Transverse colon (tissue), 4 donors: ENCODE results near the gene PEX14. TPM values are rescaled to one million over a fixed set of nuclear protein-coding genes. Genes with fewer than 3 reads are reported as not detected.
A peak's percentile ranks its signal among the peaks of the same experiment; 100 is the strongest.

Source experiments
- DNase-seq: peaks from one replicate; pipeline ENCODE4 v3.0.0-alpha.2; 2019
- H3K27ac ChIP-seq, 4 donors: fragments of 200-600 bp; sonication (generic); 2 replicates each; pipeline ENCODE4 v1.5.1; 2016 to 2018; ENCODE audit warnings: inconsistent platforms in 4 of 4
- H3K27me3 ChIP-seq: fragments of 200-600 bp; sonication (generic); 2 replicates; pipeline ENCODE4 v1.5.1; 2017; ENCODE audit warnings: inconsistent platforms
- H3K36me3 ChIP-seq, 4 donors: fragments of 200-600 bp; sonication (generic); 2 replicates each; pipeline ENCODE4 v1.5.1; 2017 to 2019; ENCODE audit warnings: inconsistent platforms in 4 of 4
- H3K4me1 ChIP-seq, 4 donors: fragments of 200-600 bp; sonication (generic); 2 replicates each; pipeline ENCODE4 v1.5.1; 2017 to 2020; ENCODE audit warnings: inconsistent platforms in 4 of 4
- H3K4me3 ChIP-seq, 4 donors: fragments of 200-600 bp; sonication (generic); 1 replicate in 1 of 4; 2 replicates in 3 of 4; pipeline versions ENCODE4 v1.5.1 to v1.6.1; 2017 to 2019; ENCODE audit warnings: inconsistent platforms in 4 of 4
- H3K9me3 ChIP-seq, 2 donors: fragments of 200-600 bp; sonication (generic); 2 replicates each; pipeline ENCODE4 v1.5.1; 2017 to 2019; ENCODE audit warnings: inconsistent platforms in 2 of 2
- CTCF ChIP-seq, 5 experiments: fragments of 200-600 bp in 3 of 5; fragments of 450-650 bp in 2 of 5; sonication (generic) in 3 of 5; IDR thresholded peaks; 1 replicate in 2 of 5; 2 replicates in 3 of 5; pipeline ENCODE4 v1.5.1; 2016 to 2017; ENCODE audit warnings: antibody characterized with exemption in 5 of 5, inconsistent platforms in 3 of 5, mild to moderate bottlenecking in 2 of 5, moderate library complexity in 1 of 5
- EP300 ChIP-seq: sonication (generic); formaldehyde crosslinking; IDR thresholded peaks from one replicate; pipeline ENCODE4 v1.6.1; 2017; ENCODE audit warnings: antibody characterized with exemption, low read depth
- POLR2A ChIP-seq: fragments of 450-650 bp; IDR thresholded peaks from one replicate; pipeline ENCODE4 v1.6.1; 2016; ENCODE audit warnings: antibody characterized with exemption, mild to moderate bottlenecking, moderate library complexity
- POLR2AphosphoS5 ChIP-seq, 3 donors: sonication (generic); formaldehyde crosslinking; IDR thresholded peaks; one replicate each; pipeline ENCODE4 v1.6.1; 2016; ENCODE audit warnings: antibody characterized with exemption in 3 of 3
- WGBS, 2 donors: methylation state at CpG; one replicate each; pipeline ENCODE4 v1.1.5; 2018; ENCODE audit warnings: low coverage in 1 of 2; 5-methylcytosine and 5-hydroxymethylcytosine counted together
- in situ Hi-C, 4 donors: fragments of 200-750 bp; cut with MboI; loops; one replicate each; pipeline versions ENCODE4 v1.15.0 to v1.15.1; 2017; ENCODE audit warnings: low sequenced_read_pairs in 3 of 4, low pct_ligation_motif_present in 1 of 4, low pct_unique_long_range_greater_than_20kb in 1 of 4
- intact Hi-C: fragments of 100-400 bp; cut with DNase I; formaldehyde crosslinking; loops from one replicate; pipeline ENCODE4 v1.15.1; 2023; ENCODE audit warnings: low total_unique reads
- total RNA-seq, 4 donors: library from RNA; depleted of rRNA; stranded (reverse); fragments of >200 nt; gene quantifications; one replicate each; pipeline ENCODE4 v1.1.0, GENCODE V29; 2016

The PEX14 gene
- total RNA-seq, 4 donors from 2014 or later = 2.4 to 16.5 (median 12.6) TPM

GRCh38 chr1:10429868-10430215 is 44.9 kb upstream of the PEX14 start:
- 12 to 27% methylated on average over 3 to 16 of the region's 16 CpGs for WGBS, 2 donors
- Histone ChIP-seq H3K4me3 (peak overlapping the region; percentile 8 to 85 (median 68)), H3K36me3 (no peaks in the 10 kb centered on the region), H3K4me1 (peaks cover 0 to 19% (median 14%) of the 10 kb centered on the region in 4 donors), H3K9me3 (no peaks in the 10 kb centered on the region), H3K27me3 (no peaks in the 10 kb centered on the region), H3K27ac (peak overlapping the region; percentile 78 to 85 (median 82))
- TF ChIP-seq CTCF (IDR thresholded peaks at IDR 0.05) = no peak
- DNase-seq = peak; percentile 24
- intact Hi-C loops = loop anchor here (2.0 to 5.0 kb wide), 2 partner anchors 53 to 65 kb away; no protein-coding TSS in a partner anchor
- in situ Hi-C loops = loop anchor here in 1 of 4 donors (10.0 kb wide), 2 partner anchors 55 to 65 kb away; no protein-coding TSS in a partner anchor

GRCh38 chr1:10430216-10431069 is 44.3 kb upstream of the PEX14 start, which contains the start of gene CENPS:
CENPS (plus strand) TSS chr1:10430433; CDS start chr1:10430518, 85 bp downstream.
- H3K36me3 ChIP-seq = no peaks in the 10 kb centered on the region
- H3K27me3 ChIP-seq = no peaks in the 10 kb centered on the region
- 1% methylated on average over 93 of the region's 95 CpGs; no CpG with 5 or more reads in 1 of the 2 donors for WGBS, 2 donors
- in situ Hi-C loops = loop anchor here in 1 of 4 donors (10.0 kb wide), 1 partner anchor 64 kb away; no protein-coding TSS in a partner anchor
- H3K27ac ChIP-seq = peak within 1 kb of the TSS; percentile 78 to 85 (median 82)
- peaks cover 0 to 19% (median 14%) of the 10 kb centered on the region in 4 donors for H3K4me1 ChIP-seq
- DNase-seq = peak; percentile 95
- intact Hi-C loops = loop anchor here (2.0 kb wide), 1 partner anchor 64 kb away; no protein-coding TSS in a partner anchor
- TF ChIP-seq CTCF (IDR thresholded peaks at IDR 0.05) (peak; percentile 94 to 99 (median 98)), POLR2AphosphoS5 (IDR thresholded peaks at IDR 0.05) (peak; percentile 9 to 43 (median 23)), POLR2A (peak; percentile 37), EP300 (no peak)
- no peaks in the 10 kb centered on the region for H3K9me3 ChIP-seq
- H3K4me3 ChIP-seq = peak within 1 kb of the TSS; percentile 52 to 85 (median 68)

GRCh38 chr1:10431070-10431730 is 43.5 kb upstream of the PEX14 start:
- no peak for TF ChIP-seq POLR2AphosphoS5 (IDR thresholded peaks at IDR 0.05)
- TF ChIP-seq EP300 = no peak
- TF ChIP-seq CTCF (IDR thresholded peaks at IDR 0.05) = no peak
- no peak for TF ChIP-seq POLR2A
- peaks cover 0 to 19% (median 14%) of the 10 kb centered on the region in 4 donors for H3K4me1 ChIP-seq
- intact Hi-C loops (loop anchor here (2.0 kb wide), 1 partner anchor 64 kb away; no protein-coding TSS in a partner anchor), in situ Hi-C loops (loop anchor here in 1 of 4 donors (10.0 kb wide), 1 partner anchor 64 kb away; no protein-coding TSS in a partner anchor)
- no peaks in the 10 kb centered on the region for H3K36me3 ChIP-seq
- 19% methylated on average over 30 of the region's 30 CpGs; no CpG with 5 or more reads in 1 of the 2 donors for WGBS, 2 donors
- H3K4me3 ChIP-seq = peak overlapping the region; percentile 52 to 85 (median 68)
- DNase-seq = no peak
- no peaks in the 10 kb centered on the region for H3K9me3 ChIP-seq
- H3K27me3 ChIP-seq = no peaks in the 10 kb centered on the region
- H3K27ac ChIP-seq = peak overlapping the region; percentile 78 to 85 (median 82)
